GM20000 (cell line): ENCODE measurements around the gene COL18A1.

Experiments
- DNase-seq: peaks from one replicate; pipeline ENCODE4 v3.0.0; 2012; ENCODE audit warnings: low spot score
- TF ChIP-seq, protein P1 (sequence below): IDR thresholded peaks from 2 replicates; pipeline ENCODE4 v1.5.1; 2012; ENCODE audit warnings: mild to moderate bottlenecking, control low read depth; ENCODE audit errors: extremely low read depth, missing control alignments

The COL18A1 gene

GRCh38 chr21:45370575-45370974, 34.4 kb upstream of the COL18A1 start:
- TF ChIP-seq, protein P1, sequence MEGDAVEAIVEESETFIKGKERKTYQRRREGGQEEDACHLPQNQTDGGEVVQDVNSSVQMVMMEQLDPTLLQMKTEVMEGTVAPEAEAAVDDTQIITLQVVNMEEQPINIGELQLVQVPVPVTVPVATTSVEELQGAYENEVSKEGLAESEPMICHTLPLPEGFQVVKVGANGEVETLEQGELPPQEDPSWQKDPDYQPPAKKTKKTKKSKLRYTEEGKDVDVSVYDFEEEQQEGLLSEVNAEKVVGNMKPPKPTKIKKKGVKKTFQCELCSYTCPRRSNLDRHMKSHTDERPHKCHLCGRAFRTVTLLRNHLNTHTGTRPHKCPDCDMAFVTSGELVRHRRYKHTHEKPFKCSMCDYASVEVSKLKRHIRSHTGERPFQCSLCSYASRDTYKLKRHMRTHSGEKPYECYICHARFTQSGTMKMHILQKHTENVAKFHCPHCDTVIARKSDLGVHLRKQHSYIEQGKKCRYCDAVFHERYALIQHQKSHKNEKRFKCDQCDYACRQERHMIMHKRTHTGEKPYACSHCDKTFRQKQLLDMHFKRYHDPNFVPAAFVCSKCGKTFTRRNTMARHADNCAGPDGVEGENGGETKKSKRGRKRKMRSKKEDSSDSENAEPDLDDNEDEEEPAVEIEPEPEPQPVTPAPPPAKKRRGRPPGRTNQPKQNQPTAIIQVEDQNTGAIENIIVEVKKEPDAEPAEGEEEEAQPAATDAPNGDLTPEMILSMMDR, result no peak
- no peak for DNase-seq

DNA sequence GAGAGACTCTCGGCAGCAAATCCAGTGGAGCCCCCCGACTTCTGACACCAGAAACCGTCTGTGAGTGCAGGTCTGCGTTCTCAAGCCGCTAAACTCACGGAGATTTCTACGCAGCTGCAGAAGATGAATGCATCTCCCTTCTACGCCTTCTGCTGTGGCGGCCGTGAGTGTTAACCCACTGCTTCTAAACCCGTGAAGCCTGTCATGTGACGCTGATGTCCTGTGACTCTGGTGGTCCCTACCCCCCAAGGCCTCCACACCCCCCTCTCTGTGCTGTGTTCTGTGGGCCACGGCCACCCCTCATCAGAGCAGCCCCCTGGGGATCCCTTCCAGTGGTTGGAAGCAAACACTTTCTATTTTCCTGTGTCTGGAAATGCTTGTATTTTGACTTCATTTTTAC, 33.9 kb upstream of the COL18A1 start:
- DNase-seq, result no peak
- TF ChIP-seq, protein P1, result no peak

GRCh38 chr21:45371655-45372054, 33.3 kb upstream of the COL18A1 start:
- TF ChIP-seq, protein P1, result no peak
- DNase-seq, result no peak

- no peak for DNase-seq
- TF ChIP-seq, protein P1, result no peak
These were observed 32.1 kb upstream of the COL18A1 start for GRCh38 chr21:45372732-45373355.

GRCh38 chr21:45373991-45374816, 30.8 kb upstream of the COL18A1 start:
- TF ChIP-seq, protein P1, result no peak
- DNase-seq, result no peak

DNA sequence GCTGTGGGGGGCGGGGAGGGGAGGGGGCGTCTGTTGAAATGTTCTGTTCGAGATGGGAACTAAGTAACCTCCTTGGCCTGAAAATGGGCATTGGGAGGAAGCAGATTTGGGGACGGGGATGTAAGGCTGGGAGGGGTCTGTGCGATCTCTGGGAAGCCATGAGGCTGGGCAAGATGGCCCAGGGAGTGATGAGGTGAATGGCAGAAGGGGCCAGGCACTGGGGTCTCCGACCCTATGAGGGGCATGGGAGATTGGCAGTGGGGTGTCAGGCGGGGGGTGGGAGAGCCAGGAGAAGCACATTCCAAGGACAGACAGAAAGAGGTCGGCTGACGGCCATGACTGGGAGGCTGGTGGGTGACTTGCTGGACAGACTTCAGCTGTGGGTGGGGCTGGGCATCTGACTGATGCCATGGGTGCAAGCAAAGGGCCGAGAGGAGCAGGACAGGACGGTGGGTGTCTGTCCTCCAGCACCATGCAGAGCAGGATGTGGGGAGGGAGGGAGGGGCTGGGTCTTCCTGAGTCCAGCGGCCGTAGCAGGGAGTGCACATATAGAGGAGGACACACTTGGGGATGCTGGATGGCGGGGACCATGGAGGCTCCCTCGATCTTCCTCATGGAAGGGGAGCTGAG, 30.0 kb upstream of the COL18A1 start:
- DNase-seq, result no peak
- TF ChIP-seq, protein P1, result no peak
